ENCODE measurements around the gene DHRS7.

GRCh38 chr14:60204104-60204842 lies 39.1 kb upstream of the DHRS7 start:
- TF ChIP-seq ESRRA (IDR thresholded peaks at IDR 0.05; ENCODE audit: low read length) (peak; percentile 100), SREBF2 (IDR thresholded peaks at IDR 0.05; ENCODE audit: low read length) (no peak), EGR1 (IDR thresholded peaks at IDR 0.05; ENCODE audit: borderline replicate concordance in 1 of 2, low read depth in 2 of 2, low read length in 2 of 2) (peak in 1 of 2 experiments; percentile 73; a peak in 2 of 3 replicates), CTCF (IDR thresholded peaks at IDR 0.05 in 2 of 3, conservative IDR thresholded peaks at IDR 0.05 in 1 of 3; ENCODE audit: control insufficient read depth in 2 of 3, extremely low read depth in 1 of 3, insufficient read depth in 1 of 3, low read depth in 3 of 3, low read length in 3 of 3) (no peak), FOXK2 (IDR thresholded peaks at IDR 0.05) (no peak), BHLHE40 (IDR thresholded peaks at IDR 0.05; ENCODE audit: borderline replicate concordance in 1 of 2, low read depth in 2 of 2, low read length in 1 of 2) (peak; percentile 61 to 74; a peak in 3 of 4 replicates)

All from GM12878 (cell line).